GM18951 (cell line): Measurements from ENCODE around the gene KDM5A.
"Not testable (repeated sequence)": the region's sequence is repeated elsewhere in the genome, so short reads cannot be mapped to it uniquely, and the experiment has no call there.

ENCODE experiments used
- POLR2A ChIP-seq: IDR thresholded peaks from 4 replicates; pipeline ENCODE4 v1.6.1; 2011; ENCODE audit warnings: mild to moderate bottlenecking; ENCODE audit not compliant: insufficient read length, insufficient read depth; ENCODE audit errors: extremely low read depth
- in situ Hi-C: fragments of 300-500 bp; cut with MboI; formaldehyde crosslinking; loops from one replicate; pipeline ENCODE4 v1.12.0; 2022; ENCODE audit warnings: low sequenced_read_pairs, mixed read lengths, inconsistent platforms; ENCODE audit not compliant: unreplicated experiment

The KDM5A gene

GRCh38 chr12:366820-367219 is 22.3 kb downstream of the KDM5A start:
- in situ Hi-C loops = no loop called here

GRCh38 chr12:359091-359490 is 30.0 kb downstream of the KDM5A start:
- TF ChIP-seq POLR2A = no peak
- in situ Hi-C loops = no loop called here

More at GRCh38 chr12:366820-367219, 22.3 kb downstream of the KDM5A start:
- no peak for TF ChIP-seq POLR2A

GRCh38 chr12:356276-356988 is 32.7 kb downstream of the KDM5A start:
- TF ChIP-seq POLR2A = no peak
- in situ Hi-C loops = no loop called here

DNA sequence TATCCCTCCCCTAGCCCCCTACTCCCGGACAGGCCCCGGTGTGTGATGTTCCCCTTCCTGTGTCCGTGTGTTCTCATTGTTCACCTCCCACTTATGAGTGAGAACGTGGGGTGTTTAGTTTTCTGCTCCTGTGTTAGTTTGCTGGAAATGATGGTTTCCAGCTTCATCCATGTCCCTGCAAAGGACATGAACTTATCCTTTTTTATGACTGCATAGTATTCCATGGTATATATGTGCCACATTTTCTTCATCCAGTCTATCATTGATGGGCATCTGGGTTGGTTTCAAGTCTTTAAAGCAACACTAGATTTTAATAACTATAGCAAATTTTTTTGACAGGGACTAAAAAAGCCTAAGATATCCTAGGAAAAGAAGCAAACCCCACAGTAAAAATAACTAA is 37.9 kb downstream of the KDM5A start:
- in situ Hi-C loops = not testable (repeated sequence)

DNA sequence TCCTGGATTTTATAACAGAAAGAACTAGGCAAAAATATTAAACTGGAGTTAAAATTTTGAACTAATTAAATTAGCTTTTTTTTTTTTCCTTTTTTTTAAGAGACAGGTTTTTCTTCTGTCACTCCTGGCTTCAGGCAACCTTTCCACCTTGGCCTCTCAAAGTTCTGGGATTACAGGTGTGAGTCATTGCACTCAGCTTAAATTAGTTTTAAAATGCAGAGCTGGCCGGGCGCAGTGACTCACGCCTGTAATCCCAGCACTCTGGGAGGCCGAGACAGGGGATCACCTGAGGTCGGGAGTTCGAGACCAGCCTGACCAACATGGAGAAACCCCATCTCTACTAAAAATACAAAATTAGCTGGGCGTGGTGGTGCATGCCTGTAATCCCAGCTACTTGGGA is 39.5 kb downstream of the KDM5A start:
- in situ Hi-C loops = not testable (repeated sequence)

GRCh38 chr12:343036-343435 is 46.1 kb downstream of the KDM5A start:
- in situ Hi-C loops = not testable (repeated sequence)

- TF ChIP-seq POLR2A = no peak
- in situ Hi-C loops = no loop called here
Observed at GRCh38 chr12:337039-337438, 52.1 kb downstream of the KDM5A start.

DNA sequence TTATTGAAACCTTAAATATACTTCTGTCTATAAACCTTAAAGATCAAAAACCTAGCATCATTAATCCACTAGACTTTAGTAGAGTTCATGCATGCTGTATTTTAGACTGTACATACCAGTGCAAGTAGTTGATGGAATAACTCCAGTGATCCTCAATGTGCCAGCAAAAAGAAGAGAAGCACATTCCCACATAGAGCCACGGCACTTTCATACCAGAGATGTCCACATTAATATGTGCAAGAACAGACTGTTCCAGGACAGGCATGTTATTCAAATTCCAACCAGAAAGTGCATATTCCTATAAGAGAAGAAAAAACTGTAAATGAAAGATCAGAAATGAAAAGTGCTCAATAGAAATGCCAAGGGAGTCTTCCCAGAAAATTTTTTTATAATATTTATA is 55.0 kb downstream of the KDM5A start:
- in situ Hi-C loops = no loop called here
- no peak for TF ChIP-seq POLR2A

DNA sequence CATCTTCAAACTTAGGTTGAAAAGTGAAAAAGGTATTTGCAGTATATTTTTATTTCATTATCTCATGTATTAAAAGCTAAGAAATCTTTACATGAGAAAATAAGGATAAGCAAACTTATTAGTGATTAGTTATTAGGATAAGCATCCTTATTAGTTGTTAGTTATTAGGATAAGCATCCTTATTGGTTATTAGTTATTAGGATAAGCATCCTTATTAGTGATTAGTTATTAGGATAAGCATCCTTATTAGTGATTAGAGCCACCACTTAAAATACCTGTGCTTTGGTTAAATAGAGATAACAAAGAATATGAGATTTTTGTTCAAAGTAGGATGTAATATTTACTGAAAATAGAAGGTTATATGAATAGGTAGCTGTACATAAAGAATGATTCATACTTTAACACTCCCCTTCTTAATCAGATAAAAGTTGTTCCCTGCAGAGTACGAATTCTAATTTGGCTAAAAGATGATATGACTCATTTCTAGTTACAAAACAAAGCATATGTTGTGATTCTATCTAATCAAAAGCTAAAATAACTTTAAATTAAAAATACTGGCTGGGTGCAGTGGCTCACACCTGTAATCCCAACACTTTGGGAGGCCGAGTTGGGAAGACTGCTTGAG is 56.4 kb downstream of the KDM5A start:
- in situ Hi-C loops = no loop called here
- TF ChIP-seq POLR2A = no peak

DNA sequence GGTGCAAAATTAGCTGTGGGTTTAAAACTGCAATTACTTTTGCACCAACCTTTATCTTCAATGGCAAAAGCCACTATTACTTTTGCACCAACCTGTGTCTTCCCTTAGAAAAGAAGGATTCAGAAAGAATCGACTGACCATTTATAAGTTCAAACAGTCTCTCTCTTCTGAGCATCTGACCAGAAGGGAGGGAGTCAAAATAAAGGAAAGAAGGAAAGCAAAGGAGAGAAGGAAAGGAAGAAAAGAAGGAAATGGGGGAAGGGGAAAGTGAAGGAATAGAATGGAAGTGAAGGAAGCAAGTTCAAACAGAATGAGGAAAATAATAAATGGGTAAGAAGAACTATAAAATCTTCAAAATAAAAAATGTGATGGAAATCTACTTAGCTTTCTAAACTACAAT is 57.8 kb downstream of the KDM5A start:
- in situ Hi-C loops = no loop called here
- no peak for TF ChIP-seq POLR2A

- no peak for TF ChIP-seq POLR2A
- in situ Hi-C loops = no loop called here
Observed at GRCh38 chr12:325906-326305, 63.2 kb downstream of the KDM5A start.

GRCh38 chr12:323507-323906 is 65.6 kb downstream of the KDM5A start:
- in situ Hi-C loops = no loop called here
- TF ChIP-seq POLR2A = no peak

- in situ Hi-C loops = no loop called here
- TF ChIP-seq POLR2A = no peak
Observed at GRCh38 chr12:321606-322326, 67.4 kb downstream of the KDM5A start.
